K562 (cell line): ENCODE measurements around the gene SLC5A2. TPM values are rescaled to one million over a fixed set of nuclear protein-coding genes. Genes with fewer than 3 reads are reported as not detected.

Experiments
- BRCA1 ChIP-seq, 2 experiments: fragments of 450-650 bp in 1 of 2; sonication (generic) in 1 of 2; formaldehyde crosslinking in 1 of 2; IDR thresholded peaks; 2 replicates each; pipeline versions ENCODE4 v1.5.0 to v1.6.1; 2017 to 2020; ENCODE audit warnings: mild to moderate bottlenecking in 1 of 2, missing genetic modification reagents in 1 of 2
- ELF2 ChIP-seq: fragments of 250-450 bp; sonication (Bioruptor Pico); IDR thresholded peaks from 2 replicates; pipeline ENCODE4 v1.5.0; 2021; ENCODE audit warnings: mild to moderate bottlenecking
- EP300 ChIP-seq: IDR thresholded peaks from 2 replicates; pipeline ENCODE4 v1.6.1; 2012; ENCODE audit warnings: low read length, improper control_type of control experiment
- EP400 ChIP-seq: fragments of 450-650 bp; IDR thresholded peaks from 2 replicates; pipeline ENCODE4 v1.6.1; 2017; ENCODE audit warnings: antibody characterized with exemption, mild to moderate bottlenecking, moderate library complexity
- ETV1 ChIP-seq: fragments of 450-650 bp; conservative IDR thresholded peaks from 2 replicates; pipeline ENCODE4 v1.6.1; 2016; ENCODE audit warnings: missing genetic modification characterization, control low read depth, low read depth, missing compliant biosample characterization
- FIP1L1 ChIP-seq: fragments of 200-400 bp; formaldehyde crosslinking; IDR thresholded peaks from 2 replicates; pipeline ENCODE4 v1.6.1; 2018; ENCODE audit warnings: mild to moderate bottlenecking, low read depth, low read length; ENCODE audit not compliant: poor library complexity, severe bottlenecking
- HDAC1 ChIP-seq, 2 experiments: fragments of 450-650 bp; IDR thresholded peaks; 2 replicates each; pipeline ENCODE4 v1.6.1; 2016 to 2017; ENCODE audit warnings: inconsistent platforms in 1 of 2, mild to moderate bottlenecking in 1 of 2, moderate library complexity in 1 of 2
- HMGN3 ChIP-seq: IDR thresholded peaks from 2 replicates; pipeline ENCODE4 v1.6.1; 2011; ENCODE audit warnings: borderline replicate concordance, low read depth, mild to moderate bottlenecking, mixed read lengths, low read length; ENCODE audit not compliant: insufficient read length; ENCODE audit errors: extremely low read depth
- HNRNPL ChIP-seq: fragments of 200-400 bp; formaldehyde crosslinking; IDR thresholded peaks from 2 replicates; pipeline ENCODE4 v1.6.1; 2017; ENCODE audit warnings: low read depth, mild to moderate bottlenecking, low read length
- KLF1 ChIP-seq: fragments of 450-650 bp; IDR thresholded peaks from 2 replicates; pipeline ENCODE4 v1.6.1; 2016; ENCODE audit warnings: missing genetic modification characterization, missing compliant biosample characterization
- MAX ChIP-seq: sonication (generic); formaldehyde crosslinking; IDR thresholded peaks from 2 replicates; pipeline ENCODE4 v1.9.0; 2022; ENCODE audit warnings: mild to moderate bottlenecking, missing genetic modification reagents
- NFE2 ChIP-seq: IDR thresholded peaks from 2 replicates; pipeline ENCODE4 v1.6.1; 2014; ENCODE audit warnings: antibody characterized with exemption, low read depth
- NFIX ChIP-seq: fragments of 250-450 bp; sonication (Bioruptor Pico); IDR thresholded peaks from 2 replicates; pipeline ENCODE4 v1.4.0; 2020; ENCODE audit warnings: low read depth, mild to moderate bottlenecking, moderate library complexity
- SMAD3 ChIP-seq: fragments of 450-650 bp; formaldehyde crosslinking; conservative IDR thresholded peaks from 2 replicates; pipeline ENCODE4 v1.4.0; 2020; ENCODE audit warnings: mild to moderate bottlenecking
- SRSF7 ChIP-seq: fragments of 200-400 bp; formaldehyde crosslinking; optimal IDR thresholded peaks from 2 replicates; pipeline ENCODE3; 2017; ENCODE audit warnings: mild to moderate bottlenecking, low read depth, low read length
- TCF3 ChIP-seq: sonication (generic); formaldehyde crosslinking; IDR thresholded peaks from 2 replicates; pipeline ENCODE4 v1.4.0; 2020; ENCODE audit warnings: mild to moderate bottlenecking, missing genetic modification reagents
- TGIF2 ChIP-seq: sonication (generic); formaldehyde crosslinking; IDR thresholded peaks from 2 replicates; pipeline ENCODE4 v1.8.1; 2022; ENCODE audit warnings: mild to moderate bottlenecking, missing genetic modification reagents, moderate library complexity
- THRAP3 ChIP-seq: fragments of 450-650 bp; IDR thresholded peaks from 2 replicates; pipeline ENCODE4 v1.6.1; 2016; ENCODE audit warnings: mild to moderate bottlenecking, inconsistent platforms, borderline replicate concordance
- ZNF146 ChIP-seq: IDR thresholded peaks from one replicate; pipeline ENCODE4 v1.6.1; 2018; ENCODE audit warnings: missing compliant biosample characterization; ENCODE audit not compliant: unreplicated experiment
- polyA plus RNA-seq, 8 experiments: library from polyadenylated mRNA; depleted of rRNA in 4 of 8; stranded (reverse) in 5 of 8; unstranded in 3 of 8; fragments of >200 nt; fragmentation: Nextera tagmentation in 2 of 8; fragmentation: Illumina TruSeq in 1 of 8; extraction: Ambion mirVana in 2 of 8; extraction: Trizol in 1 of 8; gene quantifications; 2 replicates each; pipeline versions ENCODE4 v1.2.1 to v1.2.3, GENCODE V29; 2011 to 2014; ENCODE audit warnings: inconsistent platforms in 1 of 8, missing spikeins in 1 of 8
- total RNA-seq, 7 experiments: library from RNA; depleted of rRNA in 6 of 7; stranded (reverse); fragments of >200 nt in 6 of 7; fragmentation: Illumina TruSeq in 2 of 7; extraction: Trizol in 2 of 7; gene quantifications; 2 replicates each; pipeline versions ENCODE4 v1.2.1 to v1.2.3, GENCODE V29; 2011 to 2021; ENCODE audit warnings: low replicate concordance in 1 of 7
- TF ChIP-seq, protein P1 (sequence below): sonication (generic); formaldehyde crosslinking; IDR thresholded peaks from 2 replicates; pipeline ENCODE4 v1.8.1; 2023; ENCODE audit warnings: mild to moderate bottlenecking, missing genetic modification reagents, moderate library complexity
- TF ChIP-seq, protein P2 (sequence below): sonication (generic); formaldehyde crosslinking; IDR thresholded peaks from 2 replicates; pipeline ENCODE4 v1.4.0; 2020; ENCODE audit warnings: mild to moderate bottlenecking, missing genetic modification reagents
- TF ChIP-seq, protein P3 (sequence below): fragments of 150-350 bp; conservative IDR thresholded peaks from 2 replicates; pipeline ENCODE4 v1.6.1; 2014; ENCODE audit warnings: low read length

Gene SLC5A2
- total and polyA plus RNA-seq, 9 of the 15 experiments (the other 6 are each of a cell fraction or from before 2014, with no cell fraction given): 0.07 to 2.7 (median 2.2) TPM; not detected in 6

- peak in 1 of 2 experiments; percentile 67; a peak in 2 of 4 replicates for TF ChIP-seq HDAC1 (IDR thresholded peaks at IDR 0.05)
- no peak for TF ChIP-seq KLF1 (tag)
- TF ChIP-seq EP400: peak; percentile 49
- TF ChIP-seq ETV1 (tag): peak; percentile 38; the same call in 1 of the 2 replicates
- no peak for TF ChIP-seq EP300
- TF ChIP-seq NFIX (CRISPR knock-in tag): no peak
- TF ChIP-seq FIP1L1: no peak
- TF ChIP-seq, protein P1, sequence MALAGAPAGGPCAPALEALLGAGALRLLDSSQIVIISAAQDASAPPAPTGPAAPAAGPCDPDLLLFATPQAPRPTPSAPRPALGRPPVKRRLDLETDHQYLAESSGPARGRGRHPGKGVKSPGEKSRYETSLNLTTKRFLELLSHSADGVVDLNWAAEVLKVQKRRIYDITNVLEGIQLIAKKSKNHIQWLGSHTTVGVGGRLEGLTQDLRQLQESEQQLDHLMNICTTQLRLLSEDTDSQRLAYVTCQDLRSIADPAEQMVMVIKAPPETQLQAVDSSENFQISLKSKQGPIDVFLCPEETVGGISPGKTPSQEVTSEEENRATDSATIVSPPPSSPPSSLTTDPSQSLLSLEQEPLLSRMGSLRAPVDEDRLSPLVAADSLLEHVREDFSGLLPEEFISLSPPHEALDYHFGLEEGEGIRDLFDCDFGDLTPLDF: no peak
- TF ChIP-seq, protein P2, sequence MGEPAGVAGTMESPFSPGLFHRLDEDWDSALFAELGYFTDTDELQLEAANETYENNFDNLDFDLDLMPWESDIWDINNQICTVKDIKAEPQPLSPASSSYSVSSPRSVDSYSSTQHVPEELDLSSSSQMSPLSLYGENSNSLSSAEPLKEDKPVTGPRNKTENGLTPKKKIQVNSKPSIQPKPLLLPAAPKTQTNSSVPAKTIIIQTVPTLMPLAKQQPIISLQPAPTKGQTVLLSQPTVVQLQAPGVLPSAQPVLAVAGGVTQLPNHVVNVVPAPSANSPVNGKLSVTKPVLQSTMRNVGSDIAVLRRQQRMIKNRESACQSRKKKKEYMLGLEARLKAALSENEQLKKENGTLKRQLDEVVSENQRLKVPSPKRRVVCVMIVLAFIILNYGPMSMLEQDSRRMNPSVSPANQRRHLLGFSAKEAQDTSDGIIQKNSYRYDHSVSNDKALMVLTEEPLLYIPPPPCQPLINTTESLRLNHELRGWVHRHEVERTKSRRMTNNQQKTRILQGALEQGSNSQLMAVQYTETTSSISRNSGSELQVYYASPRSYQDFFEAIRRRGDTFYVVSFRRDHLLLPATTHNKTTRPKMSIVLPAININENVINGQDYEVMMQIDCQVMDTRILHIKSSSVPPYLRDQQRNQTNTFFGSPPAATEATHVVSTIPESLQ (CRISPR knock-in tag): no peak
- TF ChIP-seq HNRNPL: no peak
- TF ChIP-seq TCF3 (CRISPR knock-in tag): no peak
- no peak for TF ChIP-seq ZNF146 (CRISPR knock-in tag)
- TF ChIP-seq SMAD3: no peak
- TF ChIP-seq THRAP3: no peak
- no peak for TF ChIP-seq HMGN3
- TF ChIP-seq NFE2: peak; percentile 96
- TF ChIP-seq BRCA1 (IDR thresholded peaks at IDR 0.05): no peak
- TF ChIP-seq BRCA1 (CRISPR knock-in tag; IDR thresholded peaks at IDR 0.05): no peak
- no peak for TF ChIP-seq SRSF7
- no peak for TF ChIP-seq ELF2
- no peak for TF ChIP-seq TGIF2 (CRISPR knock-in tag)
- TF ChIP-seq, protein P3, sequence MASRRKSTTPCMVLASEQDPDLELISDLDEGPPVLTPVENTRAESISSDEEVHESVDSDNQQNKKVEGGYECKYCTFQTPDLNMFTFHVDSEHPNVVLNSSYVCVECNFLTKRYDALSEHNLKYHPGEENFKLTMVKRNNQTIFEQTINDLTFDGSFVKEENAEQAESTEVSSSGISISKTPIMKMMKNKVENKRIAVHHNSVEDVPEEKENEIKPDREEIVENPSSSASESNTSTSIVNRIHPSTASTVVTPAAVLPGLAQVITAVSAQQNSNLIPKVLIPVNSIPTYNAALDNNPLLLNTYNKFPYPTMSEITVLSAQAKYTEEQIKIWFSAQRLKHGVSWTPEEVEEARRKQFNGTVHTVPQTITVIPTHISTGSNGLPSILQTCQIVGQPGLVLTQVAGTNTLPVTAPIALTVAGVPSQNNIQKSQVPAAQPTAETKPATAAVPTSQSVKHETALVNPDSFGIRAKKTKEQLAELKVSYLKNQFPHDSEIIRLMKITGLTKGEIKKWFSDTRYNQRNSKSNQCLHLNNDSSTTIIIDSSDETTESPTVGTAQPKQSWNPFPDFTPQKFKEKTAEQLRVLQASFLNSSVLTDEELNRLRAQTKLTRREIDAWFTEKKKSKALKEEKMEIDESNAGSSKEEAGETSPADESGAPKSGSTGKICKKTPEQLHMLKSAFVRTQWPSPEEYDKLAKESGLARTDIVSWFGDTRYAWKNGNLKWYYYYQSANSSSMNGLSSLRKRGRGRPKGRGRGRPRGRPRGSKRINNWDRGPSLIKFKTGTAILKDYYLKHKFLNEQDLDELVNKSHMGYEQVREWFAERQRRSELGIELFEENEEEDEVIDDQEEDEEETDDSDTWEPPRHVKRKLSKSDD: no peak
- TF ChIP-seq MAX (CRISPR knock-in tag): 0 out of 2 replicates have a peak, but pooled peaks have one; percentile 18
Observed at GRCh38 chr16:31453255-31454204, 29.4 kb upstream of the SLC5A2 start (continued).
